Measurements from ENCODE around the gene SHROOM3.

DNA sequence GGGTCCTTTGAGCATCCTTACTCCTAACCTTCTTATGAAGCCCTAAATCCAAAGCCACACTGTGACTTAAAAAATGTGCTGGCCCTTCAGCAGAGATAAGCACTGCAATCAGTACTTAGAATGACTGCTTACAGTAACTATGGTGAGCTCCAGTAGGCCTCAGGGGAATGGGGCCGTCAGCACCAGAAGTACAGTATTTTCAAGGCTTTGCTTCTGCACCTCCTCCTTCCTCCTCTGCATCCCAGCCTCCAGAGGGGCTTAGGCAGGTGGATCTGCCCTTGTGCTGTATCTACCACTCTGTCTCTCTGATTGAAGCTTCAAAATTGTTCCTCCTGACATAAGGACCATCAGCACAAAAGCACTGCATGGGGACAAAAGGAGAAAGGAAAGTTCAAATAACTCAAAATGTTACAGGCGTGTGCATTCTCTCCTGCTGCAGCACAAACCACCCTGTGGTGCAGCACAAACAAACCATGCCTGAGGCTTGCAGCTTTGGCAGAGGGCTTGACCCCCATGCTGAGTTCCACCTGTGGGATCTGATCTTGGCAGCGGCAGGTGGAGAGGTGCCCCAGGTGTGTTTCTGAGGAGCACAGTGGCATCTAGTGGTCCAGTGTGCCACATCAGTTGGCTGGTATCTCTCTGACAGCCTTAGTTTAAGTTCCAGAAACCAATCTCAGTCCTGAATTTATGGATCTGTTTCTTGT, 298.2 kb downstream of the SHROOM3 start:
- TF ChIP-seq, protein P1, sequence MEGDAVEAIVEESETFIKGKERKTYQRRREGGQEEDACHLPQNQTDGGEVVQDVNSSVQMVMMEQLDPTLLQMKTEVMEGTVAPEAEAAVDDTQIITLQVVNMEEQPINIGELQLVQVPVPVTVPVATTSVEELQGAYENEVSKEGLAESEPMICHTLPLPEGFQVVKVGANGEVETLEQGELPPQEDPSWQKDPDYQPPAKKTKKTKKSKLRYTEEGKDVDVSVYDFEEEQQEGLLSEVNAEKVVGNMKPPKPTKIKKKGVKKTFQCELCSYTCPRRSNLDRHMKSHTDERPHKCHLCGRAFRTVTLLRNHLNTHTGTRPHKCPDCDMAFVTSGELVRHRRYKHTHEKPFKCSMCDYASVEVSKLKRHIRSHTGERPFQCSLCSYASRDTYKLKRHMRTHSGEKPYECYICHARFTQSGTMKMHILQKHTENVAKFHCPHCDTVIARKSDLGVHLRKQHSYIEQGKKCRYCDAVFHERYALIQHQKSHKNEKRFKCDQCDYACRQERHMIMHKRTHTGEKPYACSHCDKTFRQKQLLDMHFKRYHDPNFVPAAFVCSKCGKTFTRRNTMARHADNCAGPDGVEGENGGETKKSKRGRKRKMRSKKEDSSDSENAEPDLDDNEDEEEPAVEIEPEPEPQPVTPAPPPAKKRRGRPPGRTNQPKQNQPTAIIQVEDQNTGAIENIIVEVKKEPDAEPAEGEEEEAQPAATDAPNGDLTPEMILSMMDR (IDR thresholded peaks at IDR 0.05) = peak in 4 of 7 experiments; percentile 5 to 64 (median 20)
- TF ChIP-seq POLR2A (IDR thresholded peaks at IDR 0.05) = no peak

All from stomach (tissue), 4 donors.